Endodermal cell (in vitro differentiated cells): ENCODE data around the gene CBFB. TPM values are rescaled to one million over a fixed set of nuclear protein-coding genes. Genes with fewer than 3 reads are reported as not detected.

Experiments
- DNase-seq: peaks from one replicate; pipeline ENCODE4 v3.0.0-alpha.2; 2017
- H3K27ac ChIP-seq: 2 replicates; pipeline ENCODE4 v1.5.1; 2013; ENCODE audit warnings: mild to moderate bottlenecking, low read depth, low read length, moderate library complexity
- H3K27me3 ChIP-seq: 2 replicates; pipeline ENCODE4 v1.6.1; 2013; ENCODE audit warnings: mild to moderate bottlenecking, low read length, moderate library complexity; ENCODE audit not compliant: insufficient read depth, control insufficient read depth, poor library complexity, severe bottlenecking
- H3K36me3 ChIP-seq: 2 replicates; pipeline ENCODE4 v1.7.0; 2013; ENCODE audit warnings: mild to moderate bottlenecking, low read length, moderate library complexity; ENCODE audit not compliant: control insufficient read depth, insufficient read depth
- H3K4me1 ChIP-seq: one replicate; pipeline ENCODE4 v1.7.0; 2013; ENCODE audit warnings: low read length; ENCODE audit not compliant: control insufficient read depth, insufficient read depth
- H3K4me3 ChIP-seq: 2 replicates; pipeline ENCODE4 v1.5.1; 2013; ENCODE audit warnings: mild to moderate bottlenecking, low read length, moderate library complexity
- H3K9ac ChIP-seq: 2 replicates; pipeline ENCODE4 v1.6.1; 2013; ENCODE audit warnings: mild to moderate bottlenecking, low read length, moderate library complexity; ENCODE audit not compliant: poor library complexity, severe bottlenecking; ENCODE audit errors: extremely low read depth
- H3K9me3 ChIP-seq: 2 replicates; pipeline ENCODE4 v1.6.1; 2013; ENCODE audit warnings: mild to moderate bottlenecking, low read length, moderate library complexity; ENCODE audit not compliant: control insufficient read depth
- H3K27ac Mint-ChIP-seq: 2 replicates; pipeline ENCODE4 v1.8.0; 2020; ENCODE audit warnings: mixed read lengths
- H3K27me3 Mint-ChIP-seq: 2 replicates; pipeline ENCODE4 v1.8.0; 2021; ENCODE audit warnings: mild to moderate bottlenecking, mixed read lengths; ENCODE audit not compliant: insufficient read depth
- H3K36me3 Mint-ChIP-seq: 2 replicates; pipeline ENCODE4 v1.8.0; 2020; ENCODE audit warnings: low read depth, mixed read lengths
- H3K4me1 Mint-ChIP-seq: 2 replicates; pipeline ENCODE4 v1.8.0; 2020; ENCODE audit warnings: mixed read lengths
- H3K4me3 Mint-ChIP-seq: 2 replicates; pipeline ENCODE4 v1.8.0; 2020; ENCODE audit warnings: mild to moderate bottlenecking, moderate library complexity, mixed read lengths
- H3K9me3 Mint-ChIP-seq: 2 replicates; pipeline ENCODE4 v1.8.0; 2020; ENCODE audit warnings: mild to moderate bottlenecking, mixed read lengths
- WGBS, 2 experiments: methylation state at CpG; one replicate each; pipeline versions ENCODE4 v1.1.5 to v1.1.7; 2013; ENCODE audit warnings: missing lambda C conversion rate in 2 of 2, mixed read lengths in 1 of 2; ENCODE audit not compliant: insufficient coverage in 1 of 2, insufficient read length in 1 of 2; 5-methylcytosine and 5-hydroxymethylcytosine counted together
- total RNA-seq, 2 donors: library from RNA; stranded (reverse); fragmentation: NEBNext Ultra II Directional in 1 of 2; extraction: Animal tissue kit (Norgen Biotek cat#: 25700) in 1 of 2; gene quantifications; 2 replicates in 1 of 2; 3 replicates in 1 of 2; pipeline ENCODE4 v1.2.1, GENCODE V29; 2021
- TF ChIP-seq, protein P1 (sequence below): fragments of 200-600 bp; sonication (generic); conservative IDR thresholded peaks from 2 replicates; pipeline ENCODE4 v1.5.0; 2021; ENCODE audit warnings: antibody characterized with exemption, mild to moderate bottlenecking

Gene CBFB
- total RNA-seq, 2 donors from 2014 or later = 93.9 to 95.2 TPM

DNA sequence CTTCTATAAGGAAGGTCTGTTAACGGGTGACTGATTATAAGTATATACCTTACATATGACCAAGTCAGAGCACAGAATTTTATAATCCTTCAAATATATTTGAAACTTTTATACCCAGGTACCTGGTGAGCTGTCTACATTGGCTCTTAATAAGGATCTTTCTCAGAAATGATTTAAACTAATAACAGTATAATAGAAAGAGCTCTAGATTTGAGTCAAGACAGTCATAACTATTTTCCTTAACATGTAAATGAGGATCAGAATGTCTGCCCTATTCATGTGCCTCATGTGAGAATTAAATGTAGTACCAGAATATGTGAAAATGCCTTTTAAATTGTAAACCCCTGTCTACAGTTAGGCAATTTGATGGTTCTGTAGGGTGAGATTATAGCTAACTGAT is 14.5 kb downstream of the CBFB start:
- Histone ChIP-seq H3K4me1 (no peaks in the 10 kb centered on the region), H3K4me3 (no peak overlapping the region), H3K27ac (no peak overlapping the region), H3K36me3 (peaks cover 80% of the 10 kb centered on the region), H3K9me3 (no peaks in the 10 kb centered on the region), H3K9ac (no peak overlapping the region), H3K27me3 (no peaks in the 10 kb centered on the region)
- no peak for DNase-seq
- H3K4me1 Mint-ChIP-seq = peaks cover 12% of the 10 kb centered on the region
- TF ChIP-seq, protein P1, sequence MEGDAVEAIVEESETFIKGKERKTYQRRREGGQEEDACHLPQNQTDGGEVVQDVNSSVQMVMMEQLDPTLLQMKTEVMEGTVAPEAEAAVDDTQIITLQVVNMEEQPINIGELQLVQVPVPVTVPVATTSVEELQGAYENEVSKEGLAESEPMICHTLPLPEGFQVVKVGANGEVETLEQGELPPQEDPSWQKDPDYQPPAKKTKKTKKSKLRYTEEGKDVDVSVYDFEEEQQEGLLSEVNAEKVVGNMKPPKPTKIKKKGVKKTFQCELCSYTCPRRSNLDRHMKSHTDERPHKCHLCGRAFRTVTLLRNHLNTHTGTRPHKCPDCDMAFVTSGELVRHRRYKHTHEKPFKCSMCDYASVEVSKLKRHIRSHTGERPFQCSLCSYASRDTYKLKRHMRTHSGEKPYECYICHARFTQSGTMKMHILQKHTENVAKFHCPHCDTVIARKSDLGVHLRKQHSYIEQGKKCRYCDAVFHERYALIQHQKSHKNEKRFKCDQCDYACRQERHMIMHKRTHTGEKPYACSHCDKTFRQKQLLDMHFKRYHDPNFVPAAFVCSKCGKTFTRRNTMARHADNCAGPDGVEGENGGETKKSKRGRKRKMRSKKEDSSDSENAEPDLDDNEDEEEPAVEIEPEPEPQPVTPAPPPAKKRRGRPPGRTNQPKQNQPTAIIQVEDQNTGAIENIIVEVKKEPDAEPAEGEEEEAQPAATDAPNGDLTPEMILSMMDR = no peak
- WGBS, 2 experiments = no CpG with 5 or more reads among the region's 1 CpG
- no peaks in the 10 kb centered on the region for H3K27me3 Mint-ChIP-seq
- H3K27ac Mint-ChIP-seq = no peak overlapping the region
- H3K9me3 Mint-ChIP-seq = no peaks in the 10 kb centered on the region
- H3K4me3 Mint-ChIP-seq = no peak overlapping the region
- H3K36me3 Mint-ChIP-seq = peaks cover 44% of the 10 kb centered on the region

DNA sequence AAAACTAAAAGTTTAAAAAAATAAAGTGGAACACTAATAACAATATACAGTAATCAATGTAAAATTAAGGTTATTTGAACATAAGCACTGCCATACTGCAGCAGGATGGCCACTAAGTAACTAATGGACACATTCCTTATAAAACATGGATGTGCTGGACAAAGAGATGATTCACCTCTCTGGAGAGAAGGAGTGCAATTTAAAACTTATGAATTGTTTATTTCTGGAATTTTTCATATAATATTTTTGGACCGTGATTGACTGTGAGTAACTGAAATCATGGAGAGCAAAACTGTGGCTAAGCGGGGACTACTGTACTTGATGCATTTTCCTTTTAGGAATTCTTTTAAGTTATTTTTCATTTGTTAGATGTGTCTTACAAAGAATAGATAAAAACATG is 21.8 kb downstream of the CBFB start:
- TF ChIP-seq, protein P1 = no peak
- WGBS, 2 experiments = 92 to 100% methylated on average over 2 of the region's 2 CpGs
- Mint-ChIP-seq H3K27ac (no peak overlapping the region), H3K4me3 (no peak overlapping the region), H3K4me1 (no peaks in the 10 kb centered on the region), H3K36me3 (peaks cover 36% of the 10 kb centered on the region), H3K9me3 (peaks cover 2% of the 10 kb centered on the region), H3K27me3 (no peaks in the 10 kb centered on the region)
- H3K36me3 ChIP-seq = peaks cover 69% of the 10 kb centered on the region
- no peak overlapping the region for H3K27ac ChIP-seq
- no peak overlapping the region for H3K4me3 ChIP-seq
- H3K4me1 ChIP-seq = no peaks in the 10 kb centered on the region
- H3K9ac ChIP-seq = no peak overlapping the region
- H3K27me3 ChIP-seq = no peaks in the 10 kb centered on the region
- no peak for DNase-seq
- no peaks in the 10 kb centered on the region for H3K9me3 ChIP-seq

DNA sequence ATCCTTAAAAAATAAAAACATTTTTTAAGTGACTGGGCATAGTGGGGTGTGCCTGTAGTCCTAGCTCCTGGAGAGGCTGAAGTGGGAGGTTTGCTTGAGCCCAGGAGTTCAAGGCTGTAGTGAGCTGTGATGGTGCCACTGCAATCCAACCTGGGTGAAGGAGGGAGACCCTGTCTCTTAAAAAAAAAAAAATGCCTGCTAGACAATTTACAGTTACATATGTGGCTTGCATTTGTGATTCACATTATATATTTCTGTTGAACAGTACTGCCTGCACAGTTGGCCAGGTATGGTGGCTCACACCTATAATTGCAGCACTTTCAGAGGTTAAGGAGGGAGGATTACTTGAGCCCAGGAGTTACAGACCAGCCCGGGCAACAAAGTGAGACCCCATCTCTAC is 23.4 kb downstream of the CBFB start:
- Mint-ChIP-seq H3K36me3 (peaks cover 38% of the 10 kb centered on the region), H3K9me3 (peaks cover 2% of the 10 kb centered on the region), H3K4me3 (no peak overlapping the region), H3K4me1 (no peaks in the 10 kb centered on the region), H3K27ac (peak overlapping the region; percentile 30), H3K27me3 (no peaks in the 10 kb centered on the region)
- WGBS, 2 experiments = 80% methylated on average over 1 of the region's 1 CpG; no CpG with 5 or more reads in 1 of the 2 experiments
- no peaks in the 10 kb centered on the region for H3K9me3 ChIP-seq
- H3K4me1 ChIP-seq = no peaks in the 10 kb centered on the region
- peaks cover 62% of the 10 kb centered on the region for H3K36me3 ChIP-seq
- H3K4me3 ChIP-seq = no peak overlapping the region
- H3K27ac ChIP-seq = no peak overlapping the region
- DNase-seq = no peak
- H3K27me3 ChIP-seq = no peaks in the 10 kb centered on the region
- TF ChIP-seq, protein P1 = no peak
- no peak overlapping the region for H3K9ac ChIP-seq
